ENCODE results near the gene BMP2K. TPM values are rescaled to one million over a fixed set of nuclear protein-coding genes. Genes with fewer than 3 reads are reported as not detected.
"Not testable (repeated sequence)": the region's sequence is repeated elsewhere in the genome, so short reads cannot be mapped to it uniquely, and the experiment has no call there.

The BMP2K gene
- total RNA-seq, 1 donor from 2014 or later: 41.3 TPM

- no peak for FAIRE-seq
- Histone ChIP-seq H3K36me3 (ENCODE audit: control insufficient read depth, insufficient read depth, low read length) (no peaks in the 10 kb centered on the region), H3K27me3 (ENCODE audit: control insufficient read depth, insufficient read depth, low read length) (no peaks in the 10 kb centered on the region), H3K4me3 (ENCODE audit: low read depth, low read length) (no peak overlapping the region)
- no peak for TF ChIP-seq CTCF (IDR thresholded peaks at IDR 0.05; ENCODE audit: insufficient read depth, low read length, severe bottlenecking)
- DNase-seq (ENCODE audit: low read depth): no peak
Measured at GRCh38 chr4:78902298-78902697, 126.1 kb downstream of the BMP2K start.

GRCh38 chr4:78904143-78904542, 128.0 kb downstream of the BMP2K start:
- H3K36me3 ChIP-seq (ENCODE audit: control insufficient read depth, insufficient read depth, low read length): no peaks in the 10 kb centered on the region
- DNase-seq (ENCODE audit: low read depth) (no peak), FAIRE-seq (no peak)
- no peak overlapping the region for H3K4me3 ChIP-seq (ENCODE audit: low read depth, low read length)
- no peaks in the 10 kb centered on the region for H3K27me3 ChIP-seq (ENCODE audit: control insufficient read depth, insufficient read depth, low read length)
- TF ChIP-seq CTCF (IDR thresholded peaks at IDR 0.05; ENCODE audit: insufficient read depth, low read length, severe bottlenecking): no peak

GRCh38 chr4:78907638-78908037, 131.5 kb downstream of the BMP2K start:
- Histone ChIP-seq H3K36me3 (ENCODE audit: control insufficient read depth, insufficient read depth, low read length) (peaks cover 2% of the 10 kb centered on the region), H3K27me3 (ENCODE audit: control insufficient read depth, insufficient read depth, low read length) (no peaks in the 10 kb centered on the region), H3K4me3 (ENCODE audit: low read depth, low read length) (no peak overlapping the region)
- FAIRE-seq: no peak
- TF ChIP-seq CTCF (IDR thresholded peaks at IDR 0.05; ENCODE audit: insufficient read depth, low read length, severe bottlenecking): no peak
- no peak for DNase-seq (ENCODE audit: low read depth)

- not testable (repeated sequence) for FAIRE-seq; DNase-seq (ENCODE audit: low read depth); H3K4me3 ChIP-seq (ENCODE audit: low read depth, low read length); H3K27me3 ChIP-seq (ENCODE audit: control insufficient read depth, insufficient read depth, low read length); H3K36me3 ChIP-seq (ENCODE audit: control insufficient read depth, insufficient read depth, low read length)
Measured at GRCh38 chr4:78908974-78909373, 132.8 kb downstream of the BMP2K start.

- no peak for TF ChIP-seq CTCF (IDR thresholded peaks at IDR 0.05; ENCODE audit: insufficient read depth, low read length, severe bottlenecking)
- no peaks in the 10 kb centered on the region for H3K27me3 ChIP-seq (ENCODE audit: control insufficient read depth, insufficient read depth, low read length)
- peaks cover 3% of the 10 kb centered on the region for H3K36me3 ChIP-seq (ENCODE audit: control insufficient read depth, insufficient read depth, low read length)
- H3K4me3 ChIP-seq (ENCODE audit: low read depth, low read length): no peak overlapping the region
- DNase-seq (ENCODE audit: low read depth) (no peak), FAIRE-seq (no peak)
Measured at GRCh38 chr4:78910612-78911011, 134.5 kb downstream of the BMP2K start.

- FAIRE-seq: no peak
- peak; percentile 29 for DNase-seq (ENCODE audit: low read depth)
- TF ChIP-seq CTCF (IDR thresholded peaks at IDR 0.05; ENCODE audit: insufficient read depth, low read length, severe bottlenecking): no peak
- Histone ChIP-seq H3K27me3 (ENCODE audit: control insufficient read depth, insufficient read depth, low read length) (no peaks in the 10 kb centered on the region), H3K36me3 (ENCODE audit: control insufficient read depth, insufficient read depth, low read length) (no peaks in the 10 kb centered on the region), H3K4me3 (ENCODE audit: low read depth, low read length) (no peak overlapping the region)
Measured at GRCh38 chr4:78922207-78922606, 146.1 kb downstream of the BMP2K start.

Data from bronchial epithelial cell (primary cell).